HG03139 (cell line): ENCODE data around the gene MOCS1.

ENCODE experiments used
- ATAC-seq: cut with Tn5 transposase; IDR thresholded peaks from one replicate; pipeline ENCODE4 v1.9.1; 2021; ENCODE audit not compliant: unreplicated experiment

Gene MOCS1

GRCh38 chr6:39950125-39950720 lies 16.0 kb upstream of the MOCS1 start:
- no peak for ATAC-seq

DNA sequence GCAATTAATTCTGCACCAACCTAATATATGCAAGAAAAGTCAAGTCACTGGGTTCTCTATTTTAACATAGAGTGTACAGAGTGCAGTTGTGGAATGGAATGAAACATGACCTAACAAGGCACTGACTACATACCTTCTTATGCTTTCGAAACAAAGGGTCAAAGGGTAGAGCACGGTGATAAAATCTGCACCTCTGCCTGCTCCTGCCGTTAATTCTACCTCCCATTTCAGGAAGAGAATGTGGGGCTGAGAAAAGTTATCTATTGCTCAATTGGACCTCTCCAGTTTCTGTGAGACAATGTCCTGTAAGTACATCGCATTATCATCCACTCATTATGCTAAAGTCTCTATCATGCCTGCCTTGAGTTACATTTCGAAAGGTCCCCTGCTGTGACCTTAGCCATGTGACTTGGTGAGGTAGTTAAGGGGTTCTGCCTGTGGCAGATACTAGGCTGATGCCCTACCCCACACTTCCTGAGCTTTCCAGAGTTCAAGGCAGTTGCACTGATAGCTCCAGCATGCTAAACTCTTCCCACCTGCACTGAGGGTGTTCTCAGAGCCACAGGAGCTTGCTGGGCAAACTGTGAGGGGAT lies 14.0 kb upstream of the MOCS1 start:
- no peak for ATAC-seq

DNA sequence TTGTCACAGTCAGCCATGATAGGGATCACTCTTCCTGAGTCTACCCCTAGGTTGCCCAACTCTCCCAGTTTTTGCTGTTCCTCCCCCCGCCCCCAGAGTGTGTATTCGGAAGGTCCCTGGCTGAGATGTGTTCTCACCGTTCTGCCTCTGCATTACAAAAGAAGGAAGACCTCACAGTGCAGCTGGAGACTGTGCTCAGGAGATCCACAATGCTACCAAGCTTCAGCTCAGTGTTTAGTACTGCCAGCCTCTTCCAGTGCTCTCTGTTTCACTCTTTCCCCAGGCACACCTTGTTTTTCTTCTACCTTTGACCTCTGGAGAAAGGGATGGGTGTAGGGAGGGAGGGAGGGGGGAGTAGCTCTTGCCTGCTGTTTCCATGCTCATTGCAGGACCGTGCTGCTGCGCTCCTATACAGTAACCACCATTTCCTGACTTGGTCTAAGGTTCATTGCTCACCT lies 13.4 kb upstream of the MOCS1 start:
- no peak for ATAC-seq

DNA sequence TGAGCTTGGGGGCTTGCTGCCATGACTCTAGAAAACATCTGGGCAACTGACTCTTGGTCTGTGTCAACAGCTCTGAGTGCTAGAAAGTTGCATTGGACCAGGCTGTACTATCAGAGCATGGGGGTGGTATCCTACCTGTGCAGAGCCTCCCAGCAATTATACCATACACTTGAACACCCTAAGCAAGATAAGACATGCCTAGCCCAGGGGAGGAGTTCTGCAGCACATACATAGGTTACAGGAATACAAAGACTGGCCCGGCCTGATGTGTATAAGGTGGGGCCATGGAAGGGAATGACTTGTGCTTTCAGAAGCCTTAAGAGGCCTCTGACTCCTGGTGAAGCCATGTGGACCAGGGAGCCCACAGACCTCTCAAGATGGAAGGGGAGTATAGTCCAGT lies 11.4 kb upstream of the MOCS1 start:
- no peak for ATAC-seq

GRCh38 chr6:39942903-39943580 lies 8.8 kb upstream of the MOCS1 start:
- ATAC-seq, result no peak

DNA sequence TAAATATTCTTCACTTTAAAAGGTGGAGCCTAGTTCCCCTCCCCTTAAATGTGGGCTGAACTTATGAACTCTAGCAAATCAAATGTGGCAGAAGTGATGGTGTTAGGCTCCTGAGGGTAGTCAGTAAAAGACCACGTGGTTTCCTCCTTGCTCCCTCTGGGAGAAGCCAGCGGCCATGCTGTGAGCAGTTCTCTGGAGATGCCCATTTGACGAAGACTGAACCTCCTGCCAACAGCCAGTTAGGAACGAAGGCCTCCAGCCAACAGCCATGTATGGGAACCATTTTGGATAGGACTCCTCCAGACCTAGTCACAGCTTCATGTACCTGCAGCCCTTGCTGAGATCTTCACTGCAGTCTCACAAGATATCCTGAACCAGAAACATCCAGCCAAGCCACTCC lies 7.6 kb upstream of the MOCS1 start:
- no peak for ATAC-seq

DNA sequence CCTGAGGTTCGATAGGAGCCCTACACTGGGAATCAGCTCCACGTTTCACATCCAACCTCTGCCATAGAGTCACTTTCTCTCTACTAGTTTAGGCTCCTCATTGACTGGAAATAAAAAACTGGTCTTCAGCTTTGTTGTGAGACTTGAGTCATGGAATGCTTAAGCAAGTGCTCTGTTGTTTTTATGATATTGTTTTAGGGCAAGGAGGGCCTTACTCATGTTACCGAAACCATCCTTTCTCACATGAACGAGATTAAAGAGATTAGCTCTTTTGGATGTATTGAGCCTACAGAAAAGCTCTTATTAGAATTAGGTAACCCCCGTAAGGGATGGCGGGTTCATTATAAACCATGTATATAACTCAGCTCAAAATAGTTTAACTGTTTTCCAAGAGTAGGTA lies 6.9 kb upstream of the MOCS1 start:
- ATAC-seq, result no peak

GRCh38 chr6:39938773-39939654 lies 4.8 kb upstream of the MOCS1 start:
- no peak for ATAC-seq

GRCh38 chr6:39937686-39938333 lies 3.5 kb upstream of the MOCS1 start:
- ATAC-seq, result no peak

DNA sequence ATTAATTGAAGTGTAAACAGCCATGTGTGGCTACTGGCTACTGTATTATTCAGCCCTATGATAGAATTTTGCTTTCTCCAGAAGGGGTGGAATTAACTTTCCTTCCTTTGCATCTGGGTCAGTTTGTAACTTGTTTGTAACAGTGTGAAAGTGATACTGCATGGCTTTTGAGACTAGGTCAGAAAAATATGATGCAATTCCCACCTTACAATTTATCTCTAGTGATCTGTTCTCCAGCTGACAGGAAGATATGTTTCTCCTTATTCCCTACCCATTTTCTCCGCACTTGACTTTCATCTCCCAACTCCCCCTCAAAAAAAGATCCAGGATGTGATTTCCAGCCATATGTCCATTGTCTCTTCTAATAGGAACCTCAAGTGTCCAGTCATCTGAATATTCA lies 2.6 kb upstream of the MOCS1 start:
- ATAC-seq, result no peak

GRCh38 chr6:39935241-39935640 lies 979 bp upstream of the MOCS1 start:
- ATAC-seq, result no peak

DNA sequence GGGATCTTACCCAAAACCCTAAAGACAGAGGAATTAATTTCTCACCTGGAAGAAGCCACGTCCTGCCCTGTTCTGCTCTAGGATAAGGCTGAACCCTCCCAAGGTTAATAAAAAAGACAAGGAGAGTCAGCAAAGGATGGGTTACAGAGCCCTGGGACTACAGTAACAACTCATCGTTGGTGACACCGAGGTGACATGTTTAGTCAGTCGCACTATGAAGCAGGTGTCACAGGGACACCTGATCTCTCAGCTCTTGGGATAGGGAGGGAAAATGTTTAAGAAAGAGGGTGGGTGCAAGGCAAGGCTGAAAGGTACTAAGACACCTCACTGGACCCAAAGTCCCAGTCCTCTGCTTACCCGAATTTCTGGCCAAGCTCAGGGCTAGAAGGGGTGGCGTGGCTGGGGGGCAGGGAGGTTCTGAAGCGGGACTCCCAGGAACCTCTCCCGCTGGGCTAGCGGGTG lies 562 bp downstream of the MOCS1 start:
- no peak for ATAC-seq

GRCh38 chr6:39932386-39932910 lies 1.8 kb downstream of the MOCS1 start:
- no peak for ATAC-seq

- ATAC-seq, result no peak
These were observed 2.7 kb downstream of the MOCS1 start for GRCh38 chr6:39931607-39932006.

GRCh38 chr6:39930540-39930939 lies 3.7 kb downstream of the MOCS1 start:
- no peak for ATAC-seq

DNA sequence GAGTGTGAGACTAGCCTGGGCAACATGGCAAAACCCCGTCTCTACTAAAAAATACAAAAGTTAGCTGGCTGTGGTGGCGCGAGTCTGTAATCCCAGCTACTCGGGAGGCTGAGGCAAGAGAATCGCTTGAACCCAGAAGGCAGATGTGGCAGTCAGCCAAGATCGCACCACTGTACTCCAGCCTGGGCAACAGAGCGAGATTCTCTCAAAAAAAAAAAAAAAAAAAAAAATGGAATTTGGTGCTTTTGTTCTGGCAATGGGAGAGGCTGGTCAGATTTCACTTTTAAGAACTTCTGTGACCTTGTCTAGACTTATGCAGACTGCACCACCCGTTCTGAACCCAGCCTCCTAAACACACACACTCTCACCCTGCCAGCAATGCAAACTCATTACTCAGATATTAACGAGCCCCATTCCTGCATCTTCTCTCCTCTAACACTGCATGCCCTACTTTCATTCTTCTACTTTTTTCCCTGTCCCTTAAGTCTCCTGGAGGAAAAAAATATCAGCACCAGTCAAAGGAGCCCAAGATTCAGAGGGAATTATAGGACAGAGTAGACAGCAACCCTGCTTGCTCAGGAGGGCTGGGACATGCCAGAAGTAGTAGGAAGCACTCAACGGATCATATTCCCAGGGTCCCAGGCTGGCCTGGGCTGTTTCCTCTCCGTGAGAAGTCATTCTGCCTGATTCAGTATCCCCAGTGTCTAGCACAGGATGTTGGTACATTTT lies 4.4 kb downstream of the MOCS1 start:
- ATAC-seq, result no peak

- ATAC-seq, result no peak
These were observed 5.1 kb downstream of the MOCS1 start for GRCh38 chr6:39929039-39929732.

DNA sequence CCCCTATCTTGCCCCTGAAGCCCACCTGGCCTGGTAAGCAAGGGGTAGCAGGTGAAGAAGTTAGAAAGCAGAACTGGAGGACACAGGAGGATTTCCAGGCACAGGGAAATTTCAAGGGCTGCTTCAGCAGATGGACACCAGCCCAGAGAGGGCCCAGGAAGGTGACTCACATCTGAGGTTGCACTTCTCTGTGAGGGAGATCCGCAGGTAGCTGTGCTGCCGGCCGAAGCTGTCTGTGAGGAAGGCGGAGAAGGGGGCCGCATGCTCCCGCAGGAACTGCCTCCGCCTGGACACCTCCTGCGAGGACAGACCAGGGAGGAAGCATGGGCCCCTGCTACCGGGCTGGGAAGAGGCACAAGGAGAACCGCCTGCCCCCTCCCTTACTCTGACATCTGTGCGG lies 7.1 kb downstream of the MOCS1 start:
- no peak for ATAC-seq

DNA sequence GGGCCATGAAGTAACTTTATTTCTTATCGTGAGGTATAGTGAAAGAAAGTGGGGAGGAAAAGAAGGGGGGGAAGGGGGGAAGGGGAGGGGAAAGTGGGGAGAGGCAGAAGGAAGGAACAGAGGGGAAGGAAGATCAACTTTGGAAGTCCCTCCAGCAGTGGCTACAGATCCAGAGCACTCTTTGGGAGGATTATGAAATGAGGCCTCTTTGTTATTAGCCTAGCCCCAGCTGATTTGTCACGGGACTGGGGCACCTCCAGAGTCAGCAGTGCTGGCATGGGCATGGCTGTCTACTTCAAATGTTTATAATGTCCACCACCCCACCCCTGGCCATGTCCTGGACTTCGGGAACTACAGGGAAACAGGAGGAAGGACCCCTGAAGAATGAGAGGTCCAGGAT lies 7.6 kb downstream of the MOCS1 start:
- ATAC-seq, result no peak

GRCh38 chr6:39925931-39926290 lies 8.4 kb downstream of the MOCS1 start:
- no peak for ATAC-seq
